Measurements from ENCODE around the gene EPHA6.

Gene EPHA6

DNA sequence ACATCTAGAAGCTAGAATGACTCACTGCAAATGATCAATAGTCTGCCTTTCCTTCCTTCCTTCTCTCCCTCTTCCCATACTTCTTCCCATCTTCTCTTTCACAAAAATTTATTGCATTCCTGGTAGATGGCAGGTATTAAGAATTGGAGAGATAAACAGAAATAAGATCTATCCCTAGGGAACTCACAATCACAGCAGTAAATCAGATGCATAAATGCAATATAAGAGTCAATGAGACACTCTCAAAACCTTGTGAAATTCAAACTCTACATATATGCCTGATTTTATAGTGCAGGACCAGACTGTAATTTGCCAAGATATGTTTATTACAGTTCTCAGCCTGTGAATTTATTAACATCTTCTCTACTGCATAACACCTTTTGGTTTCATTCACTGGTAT is 871.9 kb downstream of the EPHA6 start:
- no peak for DNase-seq

DNA sequence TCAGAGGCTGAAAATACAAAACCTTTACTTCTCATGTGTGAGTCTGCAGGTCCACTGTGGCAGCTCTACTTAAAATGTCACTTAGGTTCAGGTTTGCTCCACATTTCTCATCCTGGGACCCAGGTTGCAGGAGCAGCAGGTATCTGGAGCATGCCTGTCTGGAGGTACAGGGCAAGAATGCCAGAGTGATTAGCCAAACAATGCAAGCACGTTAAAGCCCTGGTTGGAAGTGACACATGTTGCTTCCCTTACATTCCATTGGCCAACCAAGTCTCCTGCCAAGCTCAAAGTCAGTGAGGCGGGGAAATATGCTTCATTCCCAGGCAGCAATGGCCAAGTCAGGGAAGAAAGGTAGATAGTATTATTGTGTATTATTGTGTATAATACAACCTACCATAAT is 873.3 kb downstream of the EPHA6 start:
- TF ChIP-seq GATA1 (IDR thresholded peaks at IDR 0.05; ENCODE audit: low read depth, low read length) (no peak), POLR2A (IDR thresholded peaks at IDR 0.05; ENCODE audit: low read length) (no peak)
- DNase-seq, result no peak

More for the DNA sequence above, 871.9 kb downstream of the EPHA6 start:
- no peak for TF ChIP-seq GATA1 (IDR thresholded peaks at IDR 0.05; ENCODE audit: low read depth, low read length)
- no peak for TF ChIP-seq POLR2A (IDR thresholded peaks at IDR 0.05; ENCODE audit: low read length)

DNA sequence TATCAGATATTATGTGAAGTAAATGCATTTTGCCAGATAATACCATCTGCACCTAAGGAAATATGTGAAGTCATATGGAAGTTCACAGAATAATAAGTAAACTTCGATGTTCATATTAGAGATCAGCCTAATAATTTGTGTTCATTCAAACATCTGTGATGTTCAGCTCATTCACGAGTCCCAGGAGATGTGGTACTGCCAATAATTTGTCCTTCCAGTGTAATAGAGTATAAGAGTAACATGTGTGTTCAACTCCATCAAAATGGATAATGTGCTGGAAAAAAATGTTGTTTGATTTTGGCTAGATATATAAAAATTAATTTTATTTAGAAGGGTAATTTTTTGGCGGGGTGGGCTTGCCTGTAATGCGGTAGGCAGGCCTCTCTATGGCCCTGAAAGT is 874.7 kb downstream of the EPHA6 start:
- TF ChIP-seq GATA1 (IDR thresholded peaks at IDR 0.05; ENCODE audit: low read depth, low read length) (no peak), POLR2A (IDR thresholded peaks at IDR 0.05; ENCODE audit: low read length) (no peak)
- DNase-seq, result no peak

DNA sequence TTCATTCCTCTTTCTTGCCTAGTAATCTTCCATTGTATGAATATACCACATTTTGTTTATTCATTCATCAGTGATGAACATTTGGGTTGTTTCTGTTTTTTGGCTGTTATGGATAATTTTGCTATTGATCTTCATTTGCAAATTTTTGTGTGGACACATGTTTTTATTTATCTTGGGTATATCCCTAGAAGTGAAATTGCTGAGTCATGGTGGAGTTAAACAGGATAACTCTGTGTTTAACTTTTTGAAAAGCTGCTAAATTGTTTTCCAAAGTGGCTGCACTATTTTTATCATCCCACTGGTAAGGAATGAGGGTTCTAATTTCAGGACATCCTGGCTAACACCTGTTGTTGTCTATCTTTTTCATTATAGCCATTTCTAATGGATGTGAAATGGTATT is 875.6 kb downstream of the EPHA6 start:
- peak in 1 of 2 experiments; percentile 6 for DNase-seq
- TF ChIP-seq POLR2A (IDR thresholded peaks at IDR 0.05; ENCODE audit: low read length), result no peak
- TF ChIP-seq GATA1 (IDR thresholded peaks at IDR 0.05; ENCODE audit: low read depth, low read length), result no peak

DNA sequence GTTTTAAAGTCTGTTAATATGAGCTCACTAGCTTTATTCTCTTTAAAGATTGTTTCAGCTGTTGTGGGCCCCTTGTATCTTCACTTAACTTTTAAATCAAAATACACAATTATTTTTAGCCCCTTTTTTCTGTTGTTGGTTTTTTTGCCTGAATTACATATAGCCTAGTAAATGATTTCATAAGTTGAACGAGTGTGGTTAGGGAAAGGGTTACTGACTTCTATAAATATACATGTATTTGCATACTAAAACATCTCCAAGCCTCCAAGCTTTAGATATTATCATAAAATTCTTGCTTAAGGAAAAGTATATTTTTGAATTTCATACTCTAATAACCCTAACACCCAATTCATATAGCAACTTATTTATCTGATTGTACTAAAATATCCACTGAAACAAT is 877.0 kb downstream of the EPHA6 start:
- DNase-seq, result no peak
- TF ChIP-seq GATA1 (IDR thresholded peaks at IDR 0.05; ENCODE audit: low read depth, low read length), result no peak
- TF ChIP-seq POLR2A (IDR thresholded peaks at IDR 0.05; ENCODE audit: low read length), result no peak

DNA sequence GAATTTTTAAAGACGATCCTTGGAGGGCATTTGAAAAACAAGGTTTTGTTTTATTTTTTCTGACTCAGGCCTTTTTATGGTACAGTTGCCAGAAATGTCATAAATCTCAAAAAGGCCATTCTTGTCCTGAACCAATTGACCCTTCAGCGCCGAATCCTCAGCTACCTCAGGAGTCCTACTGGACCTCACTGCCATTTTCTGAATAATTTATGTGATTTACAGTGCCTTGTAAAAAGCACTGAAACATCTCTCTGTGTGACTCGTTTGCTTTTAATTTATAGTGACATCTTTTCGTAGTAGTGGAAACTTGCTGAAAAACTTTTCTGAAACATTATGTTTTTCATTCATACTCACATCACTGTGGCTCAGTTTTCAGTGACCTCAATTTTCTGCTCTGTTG is 878.0 kb downstream of the EPHA6 start:
- no peak for TF ChIP-seq POLR2A (IDR thresholded peaks at IDR 0.05; ENCODE audit: low read length)
- no peak for TF ChIP-seq GATA1 (IDR thresholded peaks at IDR 0.05; ENCODE audit: low read depth, low read length)
- no peak for DNase-seq

DNA sequence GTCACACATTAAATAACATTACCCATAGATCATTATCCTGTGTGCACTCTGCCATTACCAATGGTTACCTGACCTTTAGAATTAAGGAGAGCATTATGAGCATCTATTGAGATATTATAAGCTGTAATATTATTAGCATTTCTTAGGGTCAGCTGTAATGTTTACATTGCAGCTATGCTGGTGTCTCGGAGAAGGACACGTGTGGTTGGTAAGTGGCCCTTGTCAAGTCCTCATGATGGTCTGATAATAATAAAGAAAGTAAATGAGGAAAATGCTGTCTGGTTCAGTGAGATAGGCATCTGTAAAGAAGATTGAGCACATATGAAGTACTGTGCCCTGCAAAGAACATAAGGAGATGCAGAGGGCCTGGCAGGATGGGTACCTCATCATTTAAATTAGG is 878.4 kb downstream of the EPHA6 start:
- no peak for DNase-seq
- no peak for TF ChIP-seq POLR2A (IDR thresholded peaks at IDR 0.05; ENCODE audit: low read length)

DNA sequence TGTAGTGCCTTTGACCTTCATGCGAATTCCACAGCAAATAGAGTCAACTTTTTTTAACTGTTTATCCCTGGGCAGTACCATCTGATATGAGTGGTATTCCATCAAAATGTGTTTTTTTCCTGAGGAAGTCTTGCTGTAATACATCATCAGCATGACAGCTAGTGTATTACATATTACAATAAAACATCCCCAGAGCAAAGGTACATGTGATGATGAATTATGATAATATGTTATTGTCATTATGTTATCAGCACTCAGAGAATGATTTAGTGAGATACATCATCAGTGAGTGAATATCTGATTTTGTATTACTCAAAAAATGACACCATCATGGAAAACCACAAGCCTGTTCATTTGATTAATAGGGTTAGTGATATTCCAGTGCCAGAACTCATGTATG is 880.5 kb downstream of the EPHA6 start:
- TF ChIP-seq GATA1 (IDR thresholded peaks at IDR 0.05; ENCODE audit: low read depth, low read length) (no peak), POLR2A (IDR thresholded peaks at IDR 0.05; ENCODE audit: low read length) (no peak)

DNA sequence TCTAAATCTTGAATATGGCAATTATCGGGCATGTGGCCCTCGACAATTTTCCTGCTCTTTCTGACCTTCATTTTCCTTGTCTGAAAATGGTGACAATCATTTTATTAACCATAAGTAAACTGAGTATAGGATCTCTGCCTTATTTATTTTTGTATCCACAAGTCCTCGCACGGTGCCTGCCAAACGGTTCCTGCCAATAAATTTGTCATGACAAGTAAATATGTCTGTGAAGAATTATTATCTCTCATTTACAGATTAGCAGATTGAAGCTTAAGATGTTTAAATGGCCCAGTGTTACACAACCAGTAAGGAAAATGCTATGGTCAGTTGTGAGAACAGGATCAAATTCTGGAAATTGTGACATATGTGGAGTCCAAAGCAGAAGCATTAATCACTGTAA is 884.3 kb downstream of the EPHA6 start:
- TF ChIP-seq GATA1 (IDR thresholded peaks at IDR 0.05; ENCODE audit: low read depth, low read length) (no peak), POLR2A (IDR thresholded peaks at IDR 0.05; ENCODE audit: low read length) (no peak)
- no peak for DNase-seq

More for the DNA sequence above, 880.5 kb downstream of the EPHA6 start:
- no peak for DNase-seq

DNA sequence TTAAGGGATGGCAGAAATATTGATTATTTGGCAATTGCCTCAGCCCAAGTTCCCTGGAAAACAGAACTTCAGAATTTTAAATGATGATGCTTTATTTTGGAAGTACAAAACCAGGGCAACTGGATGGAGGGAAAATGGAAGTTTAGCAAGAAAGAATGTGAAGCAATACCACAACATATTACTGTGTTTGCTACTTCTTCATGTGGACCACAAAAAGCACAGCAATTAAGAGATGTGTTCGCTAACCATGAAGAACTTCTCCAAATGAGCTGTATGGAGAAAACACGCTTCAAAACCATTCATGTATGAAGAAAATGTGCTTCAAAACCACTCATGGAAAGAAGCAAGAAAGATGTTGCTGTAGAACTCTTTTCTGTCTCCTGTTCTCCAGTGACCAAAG is 885.5 kb downstream of the EPHA6 start:
- TF ChIP-seq GATA1 (IDR thresholded peaks at IDR 0.05; ENCODE audit: low read depth, low read length), result no peak
- no peak for TF ChIP-seq POLR2A (IDR thresholded peaks at IDR 0.05; ENCODE audit: low read length)
- DNase-seq, result no peak

DNA sequence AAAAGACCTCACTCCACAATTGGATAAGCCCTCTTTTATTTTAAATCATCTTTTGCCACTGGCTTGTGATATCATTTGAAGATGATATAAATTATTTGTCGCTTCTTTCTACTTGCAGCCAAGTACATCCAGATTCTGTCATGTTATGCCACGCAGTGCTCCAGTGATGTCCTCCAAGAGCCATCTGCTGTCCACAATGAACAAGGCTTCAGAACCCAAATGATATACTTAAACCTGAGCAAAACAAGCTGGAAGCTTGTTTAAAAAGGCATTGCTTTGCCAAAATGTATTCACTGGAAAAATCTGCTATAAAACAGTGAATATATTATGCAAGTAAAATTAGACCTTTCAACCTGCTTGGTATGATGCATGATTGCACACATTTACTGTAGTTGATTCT is 891.4 kb downstream of the EPHA6 start:
- no peak for DNase-seq
- no peak for TF ChIP-seq POLR2A (IDR thresholded peaks at IDR 0.05; ENCODE audit: low read length)
- TF ChIP-seq GATA1 (IDR thresholded peaks at IDR 0.05; ENCODE audit: low read depth, low read length), result no peak

DNA sequence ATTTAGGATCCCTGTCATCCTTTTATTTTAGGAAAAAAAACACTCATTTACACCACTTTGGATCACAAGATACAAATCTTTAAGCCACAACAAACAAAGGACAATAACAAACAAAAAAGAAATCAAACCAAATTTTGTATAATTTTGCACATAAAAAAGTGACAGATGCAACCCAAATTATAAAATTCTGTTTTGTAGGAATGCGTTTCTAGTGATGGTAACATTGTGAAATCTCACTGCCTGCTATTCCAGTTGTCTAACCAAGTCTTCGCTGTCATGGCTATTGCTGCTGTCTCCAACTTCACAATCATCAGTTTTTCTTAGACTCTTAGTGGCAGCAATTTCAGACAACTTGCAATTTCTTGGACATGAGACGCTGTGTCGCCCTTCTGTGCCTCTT is 891.8 kb downstream of the EPHA6 start:
- TF ChIP-seq POLR2A (IDR thresholded peaks at IDR 0.05; ENCODE audit: low read length), result no peak

DNA sequence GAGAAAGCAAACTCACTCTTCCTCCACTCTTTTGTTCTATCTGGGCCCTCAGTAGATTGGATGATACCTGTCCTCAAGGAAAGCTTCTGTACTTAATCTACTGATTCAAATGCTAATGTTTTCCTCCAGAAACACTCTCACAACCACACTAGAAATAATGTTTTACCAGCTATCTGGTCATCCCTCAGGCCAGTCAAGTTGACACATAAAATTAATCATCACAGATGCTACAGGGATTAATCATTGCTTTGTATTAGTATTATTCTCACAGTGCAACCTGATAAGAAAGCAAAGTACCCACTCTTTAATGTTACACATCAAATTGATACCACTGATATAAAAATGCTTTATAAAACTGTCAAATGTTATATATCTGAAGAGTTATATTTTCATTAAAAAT is 897.3 kb downstream of the EPHA6 start:
- no peak for DNase-seq
- no peak for TF ChIP-seq GATA1 (IDR thresholded peaks at IDR 0.05; ENCODE audit: low read depth, low read length)
- TF ChIP-seq POLR2A (IDR thresholded peaks at IDR 0.05; ENCODE audit: low read length), result no peak

More for the DNA sequence above, 891.8 kb downstream of the EPHA6 start:
- no peak for DNase-seq

DNA sequence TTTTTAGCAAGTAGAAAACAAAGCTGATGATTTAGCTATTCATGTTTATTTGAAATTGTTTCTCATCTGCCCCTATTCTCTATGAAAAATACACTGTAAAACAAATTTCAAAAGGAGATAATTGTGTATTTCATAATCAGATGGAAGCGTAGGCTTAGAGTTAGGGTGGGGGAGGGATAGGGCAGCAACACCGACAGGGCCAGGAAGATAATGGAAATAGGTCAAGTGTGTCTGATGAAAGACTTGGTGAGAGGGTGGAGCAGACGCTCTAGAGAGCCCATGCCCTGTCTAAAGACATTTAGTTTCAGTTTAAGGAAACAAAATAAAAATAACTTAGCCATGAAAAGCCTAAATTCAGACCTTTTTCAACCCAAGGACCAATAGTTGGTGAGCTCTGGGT is 898.5 kb downstream of the EPHA6 start:
- TF ChIP-seq GATA1 (IDR thresholded peaks at IDR 0.05; ENCODE audit: low read depth, low read length) (no peak), POLR2A (IDR thresholded peaks at IDR 0.05; ENCODE audit: low read length) (no peak)
- peak; percentile 59 to 71 for DNase-seq

DNA sequence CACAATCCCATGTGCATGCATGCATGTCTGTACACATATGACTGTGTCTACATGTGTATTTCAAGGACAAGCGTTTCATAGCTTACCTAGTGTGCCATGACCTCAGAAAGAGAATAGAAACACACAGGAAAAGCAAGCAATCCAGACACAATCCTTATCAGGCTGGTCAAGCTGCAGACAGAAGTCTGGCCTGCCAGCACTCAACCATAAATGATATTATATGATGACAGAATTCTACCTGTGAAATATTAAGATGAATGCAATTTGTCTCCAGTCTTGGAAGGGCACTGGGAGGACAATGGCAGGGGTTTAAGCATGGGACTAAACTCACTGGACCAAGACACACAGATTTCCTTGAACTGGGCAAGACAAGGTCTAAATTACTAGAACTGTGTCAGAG is 899.2 kb downstream of the EPHA6 start:
- no peak for TF ChIP-seq GATA1 (IDR thresholded peaks at IDR 0.05; ENCODE audit: low read depth, low read length)
- no peak for TF ChIP-seq POLR2A (IDR thresholded peaks at IDR 0.05; ENCODE audit: low read length)
- DNase-seq, result peak; percentile 23 to 43

DNA sequence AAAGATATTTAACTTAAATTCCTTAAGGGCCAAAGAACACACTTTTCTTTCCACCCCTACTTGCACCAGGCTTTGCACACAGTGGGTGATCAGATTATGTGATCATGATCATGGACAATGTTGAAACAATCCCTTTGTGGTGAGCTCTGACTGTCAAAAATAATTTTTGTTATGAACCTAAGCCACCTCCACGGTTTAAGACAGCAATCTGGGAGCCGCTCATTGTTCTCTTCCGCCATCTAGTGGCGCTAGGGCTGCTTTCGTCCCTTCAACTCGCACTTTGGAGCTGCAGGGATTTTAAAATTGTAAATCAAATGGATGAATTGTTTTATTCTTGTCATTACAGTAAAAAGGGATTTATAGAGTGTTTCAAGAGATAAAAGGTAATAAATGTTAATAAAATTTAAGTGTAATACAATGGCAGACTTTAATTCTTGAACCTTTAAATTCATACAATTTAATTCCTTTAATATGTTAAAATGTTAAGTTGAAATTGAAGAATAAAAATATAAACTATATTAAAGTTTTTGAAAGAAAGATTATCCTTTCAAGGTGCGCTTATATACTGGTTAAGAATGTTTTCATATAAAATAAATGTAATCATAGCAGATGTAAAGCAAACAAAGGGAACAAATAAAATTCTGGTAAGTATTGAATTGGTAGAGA is 904.9 kb downstream of the EPHA6 start:
- no peak for TF ChIP-seq POLR2A (IDR thresholded peaks at IDR 0.05; ENCODE audit: low read length)
- no peak for TF ChIP-seq GATA1 (IDR thresholded peaks at IDR 0.05; ENCODE audit: low read depth, low read length)
- peak; percentile 61 to 77 for DNase-seq

Measured in erythroblast (primary cell).